NCI-H226 (cell line): ENCODE results near the gene GRIK1.
"Not testable (repeated sequence)": the region's sequence is repeated elsewhere in the genome, so short reads cannot be mapped to it uniquely, and the experiment has no call there.

Experiments
- DNase-seq: peaks from one replicate; pipeline ENCODE4 v3.0.0-alpha.2; 2015

The GRIK1 gene

GRCh38 chr21:29939924-29940275 lies at the start of gene GRIK1:
Gene GRIK1, minus strand, starts transcription at chr21:29939996.
- DNase-seq: no peak

GRCh38 chr21:29987762-29988161 lies 48.0 kb upstream of the GRIK1 start:
- DNase-seq: no peak

GRCh38 chr21:29985866-29986265 lies 46.1 kb upstream of the GRIK1 start:
- DNase-seq: no peak

GRCh38 chr21:29979043-29979442 lies 39.2 kb upstream of the GRIK1 start:
- DNase-seq: no peak

GRCh38 chr21:29975776-29976175 lies 36.0 kb upstream of the GRIK1 start:
- DNase-seq: no peak

- DNase-seq: no peak
These were observed 33.5 kb upstream of the GRIK1 start for GRCh38 chr21:29973258-29973657.

GRCh38 chr21:29961291-29962027 lies 21.7 kb upstream of the GRIK1 start:
- DNase-seq: no peak

GRCh38 chr21:29958551-29958950 lies 18.8 kb upstream of the GRIK1 start:
- DNase-seq: no peak

GRCh38 chr21:29958035-29958434 lies 18.2 kb upstream of the GRIK1 start:
- DNase-seq: not testable (repeated sequence)

GRCh38 chr21:29953690-29954089 lies 13.9 kb upstream of the GRIK1 start:
- DNase-seq: no peak

- DNase-seq: no peak
These were observed 13.3 kb upstream of the GRIK1 start for GRCh38 chr21:29953072-29953471.

GRCh38 chr21:29951911-29952310 lies 12.1 kb upstream of the GRIK1 start:
- DNase-seq: no peak

- no peak for DNase-seq
These were observed 10.2 kb upstream of the GRIK1 start for GRCh38 chr21:29949991-29950390.

- no peak for DNase-seq
These were observed 7.3 kb upstream of the GRIK1 start for GRCh38 chr21:29947119-29947518.

GRCh38 chr21:29943885-29944284 lies 4.1 kb upstream of the GRIK1 start:
- no peak for DNase-seq

GRCh38 chr21:29942034-29942433 lies 2.2 kb upstream of the GRIK1 start:
- no peak for DNase-seq

GRCh38 chr21:29940991-29941390 lies 1.2 kb upstream of the GRIK1 start:
- DNase-seq: no peak

- no peak for DNase-seq
These were observed 565 bp upstream of the GRIK1 start for GRCh38 chr21:29940361-29940760.

- DNase-seq: no peak
These were observed 482 bp downstream of the GRIK1 start for GRCh38 chr21:29939104-29939923.

GRCh38 chr21:29938776-29939103 lies 1.1 kb downstream of the GRIK1 start:
- no peak for DNase-seq

- DNase-seq: no peak
These were observed 6.7 kb downstream of the GRIK1 start for GRCh38 chr21:29933088-29933487.

GRCh38 chr21:29928537-29928936 lies 11.3 kb downstream of the GRIK1 start:
- DNase-seq: no peak

- DNase-seq: no peak
These were observed 18.9 kb downstream of the GRIK1 start for GRCh38 chr21:29920938-29921337.

- no peak for DNase-seq
These were observed 25.5 kb downstream of the GRIK1 start for GRCh38 chr21:29914326-29914725.

GRCh38 chr21:29909571-29909970 lies 30.2 kb downstream of the GRIK1 start:
- no peak for DNase-seq
